Brain microvascular endothelial cell (primary cell): ENCODE results near the gene SART1.

Source experiments
- DNase-seq: peaks from one replicate; pipeline ENCODE4 v3.0.0-alpha.2; 2020
- H3K27ac ChIP-seq: fragments of 250-450 bp; sonication (Bioruptor Pico); 2 replicates; pipeline ENCODE4 v1.5.1; 2020; ENCODE audit warnings: mild to moderate bottlenecking, moderate library complexity
- H3K27me3 ChIP-seq: fragments of 250-450 bp; sonication (Bioruptor Pico); replicated peaks from 2 replicates; pipeline ENCODE4 v1.5.1; 2020; ENCODE audit warnings: mild to moderate bottlenecking
- H3K36me3 ChIP-seq: fragments of 250-450 bp; sonication (Bioruptor Pico); replicated peaks from 2 replicates; pipeline ENCODE4 v1.5.1; 2020; ENCODE audit warnings: mild to moderate bottlenecking
- H3K4me3 ChIP-seq: 2 replicates; pipeline ENCODE4 v1.5.1; 2011; ENCODE audit warnings: low read depth, mild to moderate bottlenecking, control low read depth, low read length, moderate library complexity
- in situ Hi-C: cut with HindIII; loops from 2 replicates; pipeline ENCODE4 v1.10.0; 2017; ENCODE audit warnings: low sequenced_read_pairs, low pct_ligation_motif_present
- TF ChIP-seq, protein P1 (sequence below): IDR thresholded peaks from 2 replicates; pipeline ENCODE4 v1.5.1; 2011; ENCODE audit warnings: low read depth, mild to moderate bottlenecking, moderate library complexity, low read length, control low read depth, inconsistent platforms; ENCODE audit errors: missing control alignments

SART1 gene

DNA sequence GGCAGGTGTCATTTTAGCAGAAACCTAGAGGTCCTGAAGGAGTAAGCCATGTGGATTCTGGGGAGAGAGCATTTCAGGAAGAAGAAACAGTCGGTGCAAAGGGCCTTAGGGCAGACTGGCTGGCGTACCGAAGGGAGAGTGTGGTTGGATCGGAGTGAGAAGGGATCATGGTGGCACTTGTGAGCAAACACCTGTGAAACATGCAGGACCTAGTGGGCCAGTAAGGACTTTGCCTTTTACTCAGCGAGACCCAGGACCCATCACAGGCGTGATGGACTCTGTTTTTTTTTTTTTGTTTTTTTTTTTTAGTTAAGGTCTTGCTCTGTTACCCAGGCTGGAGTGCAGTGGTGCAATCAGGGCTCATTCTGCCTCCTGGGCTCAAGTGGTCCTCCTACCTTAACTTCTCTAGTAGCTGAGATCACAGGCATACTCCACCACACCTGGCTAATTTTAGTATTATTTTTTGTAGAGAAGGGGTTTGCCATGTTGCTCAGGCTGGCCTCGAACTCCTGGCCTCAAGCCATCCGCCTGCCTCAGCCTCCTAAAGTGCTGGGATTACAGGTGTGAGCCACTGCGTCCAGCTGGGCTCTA is 19.7 kb upstream of the SART1 start:
- no peak for DNase-seq
- Histone ChIP-seq H3K27me3 (no peaks in the 10 kb centered on the region), H3K4me3 (no peak overlapping the region), H3K27ac (peak overlapping the region; percentile 42), H3K36me3 (no peaks in the 10 kb centered on the region)
- in situ Hi-C loops: no loop called here
- TF ChIP-seq, protein P1, sequence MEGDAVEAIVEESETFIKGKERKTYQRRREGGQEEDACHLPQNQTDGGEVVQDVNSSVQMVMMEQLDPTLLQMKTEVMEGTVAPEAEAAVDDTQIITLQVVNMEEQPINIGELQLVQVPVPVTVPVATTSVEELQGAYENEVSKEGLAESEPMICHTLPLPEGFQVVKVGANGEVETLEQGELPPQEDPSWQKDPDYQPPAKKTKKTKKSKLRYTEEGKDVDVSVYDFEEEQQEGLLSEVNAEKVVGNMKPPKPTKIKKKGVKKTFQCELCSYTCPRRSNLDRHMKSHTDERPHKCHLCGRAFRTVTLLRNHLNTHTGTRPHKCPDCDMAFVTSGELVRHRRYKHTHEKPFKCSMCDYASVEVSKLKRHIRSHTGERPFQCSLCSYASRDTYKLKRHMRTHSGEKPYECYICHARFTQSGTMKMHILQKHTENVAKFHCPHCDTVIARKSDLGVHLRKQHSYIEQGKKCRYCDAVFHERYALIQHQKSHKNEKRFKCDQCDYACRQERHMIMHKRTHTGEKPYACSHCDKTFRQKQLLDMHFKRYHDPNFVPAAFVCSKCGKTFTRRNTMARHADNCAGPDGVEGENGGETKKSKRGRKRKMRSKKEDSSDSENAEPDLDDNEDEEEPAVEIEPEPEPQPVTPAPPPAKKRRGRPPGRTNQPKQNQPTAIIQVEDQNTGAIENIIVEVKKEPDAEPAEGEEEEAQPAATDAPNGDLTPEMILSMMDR: no peak

DNA sequence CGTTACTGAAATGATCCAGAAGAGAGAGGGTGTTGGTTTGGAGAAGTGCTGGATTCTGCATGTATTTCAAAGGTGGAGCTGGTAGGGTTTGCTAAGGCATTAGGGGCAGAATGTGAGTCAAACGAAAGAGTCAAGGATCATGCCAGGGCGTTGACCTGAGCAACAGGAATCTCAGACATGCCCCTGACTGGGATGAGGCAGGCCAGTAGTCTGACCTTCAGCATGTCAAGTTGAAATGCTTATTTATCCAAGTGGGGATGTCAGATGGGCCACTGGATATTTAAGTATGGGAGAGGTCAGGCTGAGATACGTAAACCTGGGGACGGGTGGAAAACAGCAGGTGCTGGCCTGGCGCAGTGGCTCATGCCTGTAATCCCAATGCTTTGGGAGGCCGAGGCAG is 19.0 kb upstream of the SART1 start:
- H3K27ac ChIP-seq: no peak overlapping the region
- TF ChIP-seq, protein P1: no peak
- H3K4me3 ChIP-seq: no peak overlapping the region
- in situ Hi-C loops: no loop called here
- H3K36me3 ChIP-seq: no peaks in the 10 kb centered on the region
- H3K27me3 ChIP-seq: no peaks in the 10 kb centered on the region
- DNase-seq: no peak

DNA sequence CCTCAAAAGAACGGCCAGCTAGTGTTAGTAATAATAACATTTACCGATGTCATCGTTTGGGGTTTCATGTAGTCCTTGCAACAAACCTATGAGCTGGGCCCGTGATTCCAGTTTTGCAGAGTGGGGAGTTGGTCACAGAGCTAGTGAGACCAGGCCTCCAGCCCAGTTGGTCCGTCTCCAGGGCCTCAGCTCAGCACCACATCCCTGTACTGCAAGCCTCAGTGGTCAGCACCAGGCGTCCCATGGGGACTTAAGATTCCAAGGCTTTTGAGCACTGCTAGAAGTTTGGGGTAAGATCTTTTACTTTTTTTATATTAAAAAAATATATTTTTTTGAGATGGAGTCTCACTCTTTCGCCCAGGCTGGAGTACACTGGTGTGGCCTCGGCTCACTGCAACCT is 17.3 kb upstream of the SART1 start:
- no peaks in the 10 kb centered on the region for H3K27me3 ChIP-seq
- in situ Hi-C loops: no loop called here
- TF ChIP-seq, protein P1: no peak
- no peak for DNase-seq
- H3K27ac ChIP-seq: no peak overlapping the region
- no peak overlapping the region for H3K4me3 ChIP-seq
- H3K36me3 ChIP-seq: no peaks in the 10 kb centered on the region

DNA sequence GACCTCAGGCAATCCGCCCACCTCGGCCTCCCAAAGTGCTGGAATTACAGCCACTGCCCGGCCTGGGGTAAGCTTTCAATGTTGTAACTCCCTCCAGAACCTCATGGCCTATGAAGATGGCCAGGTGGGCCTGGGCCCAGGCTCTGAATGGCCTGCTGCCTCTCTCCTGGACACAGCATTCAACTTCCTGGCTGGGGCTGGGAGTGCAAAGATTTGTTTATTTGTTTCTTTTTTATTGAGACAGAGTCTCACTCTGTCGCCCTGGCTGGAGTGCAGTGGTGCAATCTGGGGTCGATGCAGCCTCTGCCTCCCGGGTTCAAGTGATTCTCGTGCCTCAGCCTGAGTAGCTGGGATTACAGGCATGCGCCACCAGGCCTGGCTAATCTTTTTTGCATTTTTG is 16.8 kb upstream of the SART1 start:
- H3K27me3 ChIP-seq: no peaks in the 10 kb centered on the region
- in situ Hi-C loops: no loop called here
- no peaks in the 10 kb centered on the region for H3K36me3 ChIP-seq
- no peak overlapping the region for H3K4me3 ChIP-seq
- DNase-seq: no peak
- TF ChIP-seq, protein P1: no peak
- no peak overlapping the region for H3K27ac ChIP-seq

DNA sequence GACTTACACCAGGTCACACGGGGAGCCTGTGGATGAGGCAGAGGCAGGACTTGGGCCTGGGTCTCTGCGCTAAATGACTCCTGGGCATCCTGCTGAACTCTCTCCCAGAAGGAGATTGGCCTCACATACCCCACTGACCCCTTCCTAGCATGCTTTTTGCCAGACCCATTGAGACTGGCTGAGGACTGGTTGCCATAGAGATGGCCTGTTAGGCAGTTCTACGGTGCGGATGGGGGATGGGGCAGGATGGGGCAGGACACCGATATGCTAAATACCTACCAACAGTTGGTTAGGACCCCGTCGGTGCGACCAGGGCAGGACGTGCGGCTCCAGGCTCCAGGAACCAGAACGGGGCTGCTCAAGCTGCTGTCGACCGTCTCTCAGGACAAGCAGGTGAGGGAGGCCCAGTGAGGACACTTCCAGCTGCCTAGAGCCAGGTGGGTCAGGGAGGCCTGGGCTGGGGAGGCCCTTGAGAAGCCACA is 16.1 kb upstream of the SART1 start, which contains the start of gene TSGA10IP:
Gene TSGA10IP, plus strand, starts transcription at position 51 of the 482 bp plus-strand sequence. Its CDS starts 196 bp downstream, at position 247.
- no peaks in the 10 kb centered on the region for H3K27me3 ChIP-seq
- H3K27ac ChIP-seq: no peak within 1 kb of the TSS
- no peaks in the 10 kb centered on the region for H3K36me3 ChIP-seq
- in situ Hi-C loops: no loop called here
- TF ChIP-seq, protein P1: no peak
- no peak within 1 kb of the TSS for H3K4me3 ChIP-seq
- DNase-seq: no peak
